Hepatic stellate cell (primary cell): ENCODE results near the gene KMT5C.
"Not testable (repeated sequence)": the region's sequence is repeated elsewhere in the genome, so short reads cannot be mapped to it uniquely, and the experiment has no call there.

Source experiments
- DNase-seq: peaks from one replicate; pipeline ENCODE4 v3.0.0; 2011; ENCODE audit warnings: low spot score

Gene KMT5C

GRCh38 chr19:55319785-55320184 lies 19.9 kb upstream of the KMT5C start:
- DNase-seq = peak; percentile 83

GRCh38 chr19:55320844-55321419 lies 18.7 kb upstream of the KMT5C start:
- DNase-seq = no peak

GRCh38 chr19:55321466-55322137 lies 18.1 kb upstream of the KMT5C start:
- DNase-seq = no peak

- DNase-seq = no peak
Observed at GRCh38 chr19:55322204-55322885, 17.3 kb upstream of the KMT5C start.

- no peak for DNase-seq
Observed at GRCh38 chr19:55324662-55325061, 15.0 kb upstream of the KMT5C start.

- DNase-seq = no peak
Observed at GRCh38 chr19:55325172-55325571, 14.5 kb upstream of the KMT5C start, which contains the start of gene TMEM150B. Gene TMEM150B (minus strand): TSS chr19:55325341. CDS start chr19:55321036, 4,305 bp downstream.

GRCh38 chr19:55328774-55329318 lies 10.8 kb upstream of the KMT5C start:
- peak; percentile 58 for DNase-seq

GRCh38 chr19:55329791-55330190 lies 9.9 kb upstream of the KMT5C start:
- not testable (repeated sequence) for DNase-seq

- DNase-seq = no peak
Observed at GRCh38 chr19:55333870-55334269, 5.8 kb upstream of the KMT5C start.

GRCh38 chr19:55336101-55336500 lies 3.6 kb upstream of the KMT5C start:
- DNase-seq = no peak

GRCh38 chr19:55339889-55340783 lies 460 bp downstream of the KMT5C start:
- no peak for DNase-seq

GRCh38 chr19:55340784-55341147 lies 1.1 kb downstream of the KMT5C start:
- DNase-seq = no peak

GRCh38 chr19:55341171-55341588 lies 1.5 kb downstream of the KMT5C start:
- DNase-seq = peak; percentile 87

- DNase-seq = no peak
Observed at GRCh38 chr19:55341595-55342531, 2.2 kb downstream of the KMT5C start.

GRCh38 chr19:55344444-55344843 lies 4.8 kb downstream of the KMT5C start:
- no peak for DNase-seq

- no peak for DNase-seq
Observed at GRCh38 chr19:55345101-55345817, 5.6 kb downstream of the KMT5C start.

- DNase-seq = no peak
Observed at GRCh38 chr19:55345818-55346724, 6.4 kb downstream of the KMT5C start.

GRCh38 chr19:55346725-55347441 lies 7.2 kb downstream of the KMT5C start:
- DNase-seq = no peak
